ENCODE measurements around the gene KAT8. TPM values are rescaled to one million over a fixed set of nuclear protein-coding genes. Genes with fewer than 3 reads are reported as not detected.
A peak's percentile ranks its signal among the peaks of the same experiment; 100 is the strongest.

The KAT8 gene
- total and polyA plus RNA-seq, 2 of the 13 experiments (the other 11 are each of a cell fraction or from before 2014, with no cell fraction given), result 79.0 to 84.2 TPM

- TF ChIP-seq, protein P1, sequence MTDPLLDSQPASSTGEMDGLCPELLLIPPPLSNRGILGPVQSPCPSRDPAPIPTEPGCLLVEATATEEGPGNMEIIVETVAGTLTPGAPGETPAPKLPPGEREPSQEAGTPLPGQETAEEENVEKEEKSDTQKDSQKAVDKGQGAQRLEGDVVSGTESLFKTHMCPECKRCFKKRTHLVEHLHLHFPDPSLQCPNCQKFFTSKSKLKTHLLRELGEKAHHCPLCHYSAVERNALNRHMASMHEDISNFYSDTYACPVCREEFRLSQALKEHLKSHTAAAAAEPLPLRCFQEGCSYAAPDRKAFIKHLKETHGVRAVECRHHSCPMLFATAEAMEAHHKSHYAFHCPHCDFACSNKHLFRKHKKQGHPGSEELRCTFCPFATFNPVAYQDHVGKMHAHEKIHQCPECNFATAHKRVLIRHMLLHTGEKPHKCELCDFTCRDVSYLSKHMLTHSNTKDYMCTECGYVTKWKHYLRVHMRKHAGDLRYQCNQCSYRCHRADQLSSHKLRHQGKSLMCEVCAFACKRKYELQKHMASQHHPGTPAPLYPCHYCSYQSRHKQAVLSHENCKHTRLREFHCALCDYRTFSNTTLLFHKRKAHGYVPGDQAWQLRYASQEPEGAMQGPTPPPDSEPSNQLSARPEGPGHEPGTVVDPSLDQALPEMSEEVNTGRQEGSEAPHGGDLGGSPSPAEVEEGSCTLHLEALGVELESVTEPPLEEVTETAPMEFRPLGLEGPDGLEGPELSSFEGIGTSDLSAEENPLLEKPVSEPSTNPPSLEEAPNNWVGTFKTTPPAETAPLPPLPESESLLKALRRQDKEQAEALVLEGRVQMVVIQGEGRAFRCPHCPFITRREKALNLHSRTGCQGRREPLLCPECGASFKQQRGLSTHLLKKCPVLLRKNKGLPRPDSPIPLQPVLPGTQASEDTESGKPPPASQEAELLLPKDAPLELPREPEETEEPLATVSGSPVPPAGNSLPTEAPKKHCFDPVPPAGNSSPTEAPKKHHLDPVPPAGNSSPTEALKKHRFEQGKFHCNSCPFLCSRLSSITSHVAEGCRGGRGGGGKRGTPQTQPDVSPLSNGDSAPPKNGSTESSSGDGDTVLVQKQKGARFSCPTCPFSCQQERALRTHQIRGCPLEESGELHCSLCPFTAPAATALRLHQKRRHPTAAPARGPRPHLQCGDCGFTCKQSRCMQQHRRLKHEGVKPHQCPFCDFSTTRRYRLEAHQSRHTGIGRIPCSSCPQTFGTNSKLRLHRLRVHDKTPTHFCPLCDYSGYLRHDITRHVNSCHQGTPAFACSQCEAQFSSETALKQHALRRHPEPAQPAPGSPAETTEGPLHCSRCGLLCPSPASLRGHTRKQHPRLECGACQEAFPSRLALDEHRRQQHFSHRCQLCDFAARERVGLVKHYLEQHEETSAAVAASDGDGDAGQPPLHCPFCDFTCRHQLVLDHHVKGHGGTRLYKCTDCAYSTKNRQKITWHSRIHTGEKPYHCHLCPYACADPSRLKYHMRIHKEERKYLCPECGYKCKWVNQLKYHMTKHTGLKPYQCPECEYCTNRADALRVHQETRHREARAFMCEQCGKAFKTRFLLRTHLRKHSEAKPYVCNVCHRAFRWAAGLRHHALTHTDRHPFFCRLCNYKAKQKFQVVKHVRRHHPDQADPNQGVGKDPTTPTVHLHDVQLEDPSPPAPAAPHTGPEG (CRISPR knock-in tag; IDR thresholded peaks at IDR 0.05), result 0 out of 2 replicates have a peak, but pooled peaks have one; percentile 64
- TF ChIP-seq ZNF510 (CRISPR knock-in tag; IDR thresholded peaks at IDR 0.05; ENCODE audit: low read depth) (0 out of 2 replicates have a peak, but pooled peaks have one; percentile 58), ZNF850 (CRISPR knock-in tag; conservative IDR thresholded peaks at IDR 0.05) (no peak), HNRNPUL1 (IDR thresholded peaks at IDR 0.05; ENCODE audit: low read depth, low read length) (no peak), PAF1 (CRISPR knock-in tag; IDR thresholded peaks at IDR 0.05) (no peak), USF2 (IDR thresholded peaks at IDR 0.05; ENCODE audit: low read depth, low read length) (no peak), USF2 (CRISPR knock-in tag; IDR thresholded peaks at IDR 0.05; ENCODE audit: borderline replicate concordance) (no peak; the same call in 1 of the 2 replicates), ZSCAN21 (CRISPR knock-in tag; IDR thresholded peaks at IDR 0.05; ENCODE audit: borderline replicate concordance) (0 out of 2 replicates have a peak, but pooled peaks have one; percentile 20), NFKB2 (CRISPR knock-in tag; IDR thresholded peaks at IDR 0.05; ENCODE audit: borderline replicate concordance) (peak; percentile 81), CSRNP1 (CRISPR knock-in tag; IDR thresholded peaks at IDR 0.05) (peak; percentile 81), RCOR2 (CRISPR knock-in tag; IDR thresholded peaks at IDR 0.05) (0 out of 2 replicates have a peak, but pooled peaks have one; percentile 47), SMAD3 (CRISPR knock-in tag; IDR thresholded peaks at IDR 0.05) (peak; percentile 88), ELF1 (CRISPR knock-in tag; IDR thresholded peaks at IDR 0.05) (peak; percentile 74), YY1 (IDR thresholded peaks at IDR 0.05; ENCODE audit: insufficient read depth, insufficient replicate concordance, low read depth, low read length) (peak; percentile 97), NFKBIZ (CRISPR knock-in tag; IDR thresholded peaks at IDR 0.05) (peak; percentile 93)
- TF ChIP-seq, protein P2, sequence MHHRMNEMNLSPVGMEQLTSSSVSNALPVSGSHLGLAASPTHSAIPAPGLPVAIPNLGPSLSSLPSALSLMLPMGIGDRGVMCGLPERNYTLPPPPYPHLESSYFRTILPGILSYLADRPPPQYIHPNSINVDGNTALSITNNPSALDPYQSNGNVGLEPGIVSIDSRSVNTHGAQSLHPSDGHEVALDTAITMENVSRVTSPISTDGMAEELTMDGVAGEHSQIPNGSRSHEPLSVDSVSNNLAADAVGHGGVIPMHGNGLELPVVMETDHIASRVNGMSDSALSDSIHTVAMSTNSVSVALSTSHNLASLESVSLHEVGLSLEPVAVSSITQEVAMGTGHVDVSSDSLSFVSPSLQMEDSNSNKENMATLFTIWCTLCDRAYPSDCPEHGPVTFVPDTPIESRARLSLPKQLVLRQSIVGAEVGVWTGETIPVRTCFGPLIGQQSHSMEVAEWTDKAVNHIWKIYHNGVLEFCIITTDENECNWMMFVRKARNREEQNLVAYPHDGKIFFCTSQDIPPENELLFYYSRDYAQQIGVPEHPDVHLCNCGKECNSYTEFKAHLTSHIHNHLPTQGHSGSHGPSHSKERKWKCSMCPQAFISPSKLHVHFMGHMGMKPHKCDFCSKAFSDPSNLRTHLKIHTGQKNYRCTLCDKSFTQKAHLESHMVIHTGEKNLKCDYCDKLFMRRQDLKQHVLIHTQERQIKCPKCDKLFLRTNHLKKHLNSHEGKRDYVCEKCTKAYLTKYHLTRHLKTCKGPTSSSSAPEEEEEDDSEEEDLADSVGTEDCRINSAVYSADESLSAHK (CRISPR knock-in tag; IDR thresholded peaks at IDR 0.05; ENCODE audit: borderline replicate concordance), result peak; percentile 87; the same call in 1 of the 2 replicates
Measured at GRCh38 chr16:31117384-31118222, at the start of gene KAT8 (continued).

Measured in HepG2 (cell line).